ENCODE results near the gene NKG7. TPM values are rescaled to one million over a fixed set of nuclear protein-coding genes. Genes with fewer than 3 reads are reported as not detected.

NKG7 gene
- total and polyA plus RNA-seq, 2 of the 13 experiments (the other 11 are each of a cell fraction or from before 2014, with no cell fraction given): 0.40 TPM; not detected in 1

GRCh38 chr19:51359294-51359693, 13.2 kb downstream of the NKG7 start:
- Histone ChIP-seq H3K9me3 (ENCODE audit: low read length) (no peaks in the 10 kb centered on the region), H3K9ac (ENCODE audit: insufficient read depth, low read depth, low read length) (peak overlapping the region; percentile 53), H3K79me2 (ENCODE audit: insufficient read depth, low read length) (peaks cover 31% of the 10 kb centered on the region), H3K36me3 (replicated peaks in 1 of 2; ENCODE audit: control insufficient read depth in 1 of 2, insufficient read depth in 2 of 2, low read length in 2 of 2) (no peaks in the 10 kb centered on the region), H3K27ac (ENCODE audit: extremely low read length, insufficient read depth, low read length) (peak overlapping the region; percentile 64), H3K4me3 (replicated peaks in 1 of 3; ENCODE audit: insufficient read depth in 1 of 3, low read depth in 2 of 3, low read length in 3 of 3) (no peak overlapping the region), H3K27me3 (ENCODE audit: control insufficient read depth in 1 of 2, insufficient read depth in 2 of 2, low read length in 2 of 2) (no peaks in the 10 kb centered on the region), H4K20me1 (ENCODE audit: insufficient read depth, low read length) (no peaks in the 10 kb centered on the region), H3K4me1 (ENCODE audit: insufficient read depth, low read length) (peaks cover 96% of the 10 kb centered on the region), H2AFZ (ENCODE audit: low read length) (no peak overlapping the region), H3K4me2 (ENCODE audit: low read depth, low read length) (no peak overlapping the region)
- BruUV-seq (replicated peaks): no TSS peak
- POLR2A ChIA-PET: interaction anchor here (1.2 to 7.8 kb wide), 3 partner anchors 9 to 20 kb away, joined by 4 to 259 read pairs (median 9); partner anchors contain the start of gene VSIG10L
- no peak for DNase-seq (ENCODE audit: low spot score)
- no peak for FAIRE-seq
- 98% methylated on average over 4 of the region's 4 CpGs for WGBS (ENCODE audit: low lambda C conversion rate)
- no peak for ATAC-seq
- intact Hi-C loops (cut with micrococcal nuclease; ENCODE audit: unreplicated experiment): no loop called here
- in situ Hi-C loops (cut with HindIII; ENCODE audit: extremely low pct_ligation_motif_present, low pct_unique_long_range_greater_than_20kb): no loop called here
- CTCF ChIA-PET (ENCODE audit: low intra/inter-chr PET ratio, low total read pairs): no interaction called here
- TF ChIP-seq NRL (CRISPR knock-in tag; IDR thresholded peaks at IDR 0.05; ENCODE audit: borderline replicate concordance) (no peak), MEIS1 (CRISPR knock-in tag; IDR thresholded peaks at IDR 0.05; ENCODE audit: borderline replicate concordance) (no peak), SOX5 (CRISPR knock-in tag; IDR thresholded peaks at IDR 0.05; ENCODE audit: borderline replicate concordance) (0 out of 2 replicates have a peak, but pooled peaks have one; percentile 12), ZMYM2 (CRISPR knock-in tag; IDR thresholded peaks at IDR 0.05) (0 out of 2 replicates have a peak, but pooled peaks have one; percentile 18)

- 100% methylated on average over 6 of the region's 7 CpGs for WGBS (ENCODE audit: low lambda C conversion rate)
- intact Hi-C loops (cut with micrococcal nuclease; ENCODE audit: unreplicated experiment): no loop called here
- no peaks in the 10 kb centered on the region; a peak in 1 of 5 replicates for H3K27me3 ChIP-seq (ENCODE audit: control insufficient read depth in 1 of 2, insufficient read depth in 2 of 2, low read length in 2 of 2)
- H3K9me3 ChIP-seq (ENCODE audit: low read length): no peaks in the 10 kb centered on the region
- POLR2A ChIA-PET: interaction anchor here (0.9 to 4.7 kb wide), 3 partner anchors 6 to 14 kb away, joined by 3 to 309 read pairs (median 4); partner anchors contain the start of gene ETFB
- peaks cover 34% of the 10 kb centered on the region for H3K79me2 ChIP-seq (ENCODE audit: insufficient read depth, low read length)
- H4K20me1 ChIP-seq (ENCODE audit: insufficient read depth, low read length): no peaks in the 10 kb centered on the region
- CTCF ChIA-PET (ENCODE audit: low intra/inter-chr PET ratio, low total read pairs): no interaction called here
- BruUV-seq (replicated peaks): no TSS peak
- DNase-seq (ENCODE audit: low spot score) (no peak), FAIRE-seq (no peak), ATAC-seq (no peak)
- H2AFZ ChIP-seq (ENCODE audit: low read length): no peak overlapping the region
- no peak overlapping the region for H3K9ac ChIP-seq (ENCODE audit: insufficient read depth, low read depth, low read length)
- in situ Hi-C loops (cut with HindIII; ENCODE audit: extremely low pct_ligation_motif_present, low pct_unique_long_range_greater_than_20kb): no loop called here
- H3K27ac ChIP-seq (ENCODE audit: extremely low read length, insufficient read depth, low read length): peak overlapping the region; percentile 56
- TF ChIP-seq ZNF687 (CRISPR knock-in tag; IDR thresholded peaks at IDR 0.05) (peak; percentile 30), ZFP91 (CRISPR knock-in tag; IDR thresholded peaks at IDR 0.05; ENCODE audit: borderline replicate concordance) (no peak)
- no peaks in the 10 kb centered on the region; a peak in 1 of 5 replicates for H3K36me3 ChIP-seq (replicated peaks in 1 of 2; ENCODE audit: control insufficient read depth in 1 of 2, insufficient read depth in 2 of 2, low read length in 2 of 2)
- no peak overlapping the region for H3K4me3 ChIP-seq (replicated peaks in 1 of 3; ENCODE audit: insufficient read depth in 1 of 3, low read depth in 2 of 3, low read length in 3 of 3)
- H3K4me1 ChIP-seq (ENCODE audit: insufficient read depth, low read length): peaks cover 84% of the 10 kb centered on the region
- no peak overlapping the region for H3K4me2 ChIP-seq (ENCODE audit: low read depth, low read length)
Measured at GRCh38 chr19:51357952-51358351, 14.5 kb downstream of the NKG7 start.

Data from HepG2 (cell line).